ENCODE measurements around the gene RACGAP1.

RACGAP1 gene

DNA sequence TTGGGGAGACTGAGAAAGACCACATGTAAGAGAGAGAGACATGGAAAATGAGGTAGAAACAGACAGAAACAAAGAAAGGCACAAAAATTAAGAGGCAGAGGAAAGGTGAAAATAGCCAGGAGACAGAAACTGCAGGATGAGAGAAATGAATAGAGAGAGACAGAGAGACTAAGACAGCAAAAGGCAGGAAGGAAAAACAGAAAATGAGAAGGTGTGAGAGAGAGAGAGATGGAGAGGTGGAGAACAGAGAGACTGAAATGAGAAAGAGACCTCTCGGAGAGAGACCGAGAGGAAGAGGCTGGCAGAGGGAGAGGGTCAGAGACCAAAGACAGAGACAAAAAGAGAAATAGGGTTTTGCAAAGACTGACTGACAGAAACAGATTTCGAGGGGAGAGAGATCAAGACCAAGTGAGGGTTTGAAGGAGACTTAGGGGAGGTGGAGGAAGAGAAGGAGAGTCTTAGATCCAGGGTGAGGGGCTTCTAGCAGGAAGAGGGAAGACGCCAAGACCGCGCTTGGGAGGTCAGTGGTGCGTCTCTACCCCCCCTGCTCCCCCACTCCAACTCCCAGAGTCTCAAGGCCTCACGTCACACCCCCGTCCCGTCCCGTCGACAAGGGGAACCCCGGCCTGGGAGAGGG, 64.7 kb downstream of the RACGAP1 start:
- Histone ChIP-seq H3K27ac (ENCODE audit: poor library complexity, severe bottlenecking) (no peak overlapping the region), H3K27me3 (ENCODE audit: insufficient read depth, poor library complexity, severe bottlenecking) (no peaks in the 10 kb centered on the region), H3K9me3 (ENCODE audit: severe bottlenecking) (no peaks in the 10 kb centered on the region), H3K36me3 (ENCODE audit: low read depth) (no peaks in the 10 kb centered on the region), H3K4me1 (ENCODE audit: insufficient read depth, poor library complexity, severe bottlenecking) (peaks cover 24% of the 10 kb centered on the region), H3K4me3 (ENCODE audit: severe bottlenecking) (no peak overlapping the region)
- ATAC-seq (ENCODE audit: low read depth) (no peak), DNase-seq (ENCODE audit: low spot score) (no peak)
- TF ChIP-seq, protein P1, sequence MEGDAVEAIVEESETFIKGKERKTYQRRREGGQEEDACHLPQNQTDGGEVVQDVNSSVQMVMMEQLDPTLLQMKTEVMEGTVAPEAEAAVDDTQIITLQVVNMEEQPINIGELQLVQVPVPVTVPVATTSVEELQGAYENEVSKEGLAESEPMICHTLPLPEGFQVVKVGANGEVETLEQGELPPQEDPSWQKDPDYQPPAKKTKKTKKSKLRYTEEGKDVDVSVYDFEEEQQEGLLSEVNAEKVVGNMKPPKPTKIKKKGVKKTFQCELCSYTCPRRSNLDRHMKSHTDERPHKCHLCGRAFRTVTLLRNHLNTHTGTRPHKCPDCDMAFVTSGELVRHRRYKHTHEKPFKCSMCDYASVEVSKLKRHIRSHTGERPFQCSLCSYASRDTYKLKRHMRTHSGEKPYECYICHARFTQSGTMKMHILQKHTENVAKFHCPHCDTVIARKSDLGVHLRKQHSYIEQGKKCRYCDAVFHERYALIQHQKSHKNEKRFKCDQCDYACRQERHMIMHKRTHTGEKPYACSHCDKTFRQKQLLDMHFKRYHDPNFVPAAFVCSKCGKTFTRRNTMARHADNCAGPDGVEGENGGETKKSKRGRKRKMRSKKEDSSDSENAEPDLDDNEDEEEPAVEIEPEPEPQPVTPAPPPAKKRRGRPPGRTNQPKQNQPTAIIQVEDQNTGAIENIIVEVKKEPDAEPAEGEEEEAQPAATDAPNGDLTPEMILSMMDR (IDR thresholded peaks at IDR 0.05; ENCODE audit: poor library complexity, severe bottlenecking), result no peak

DNA sequence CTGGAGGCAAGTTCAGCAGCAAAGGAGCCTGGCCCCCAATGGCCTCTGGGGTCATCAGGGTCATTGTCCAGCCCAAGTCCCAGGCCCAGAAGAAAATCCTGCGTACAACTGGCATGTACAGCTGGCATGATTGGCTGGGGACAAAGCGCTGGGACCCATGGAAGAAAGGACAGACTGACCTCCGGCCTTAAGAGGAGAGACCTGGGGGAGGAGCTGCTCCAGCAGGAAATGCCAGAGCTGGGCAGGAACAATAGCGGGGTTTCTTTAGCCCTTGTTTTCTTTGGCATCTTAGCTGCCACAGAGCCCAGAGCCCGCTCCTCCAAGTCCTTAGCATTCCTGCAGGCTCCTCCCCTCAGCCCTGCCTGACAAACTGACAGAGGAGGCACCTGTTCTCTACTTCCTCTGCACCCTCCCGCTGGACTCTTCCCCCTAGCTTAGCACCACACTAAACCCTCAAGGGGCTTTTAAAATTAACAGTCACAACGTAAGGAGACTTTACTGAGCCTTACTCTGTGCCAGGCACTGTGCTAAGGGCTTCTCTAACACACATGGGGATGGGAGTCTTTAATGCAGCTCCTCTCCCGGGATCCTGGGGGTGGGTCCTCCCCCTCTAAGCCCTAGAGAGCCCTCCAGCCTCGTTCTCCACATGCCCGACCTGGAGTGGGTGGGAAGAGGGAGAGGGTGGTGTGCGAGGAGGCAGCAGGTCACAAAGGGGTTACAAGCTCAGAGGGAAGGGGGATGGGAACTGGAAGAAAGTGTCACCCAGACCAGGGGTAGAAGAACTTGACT, 65.4 kb downstream of the RACGAP1 start:
- Histone ChIP-seq H3K9me3 (ENCODE audit: severe bottlenecking) (no peaks in the 10 kb centered on the region), H3K27me3 (ENCODE audit: insufficient read depth, poor library complexity, severe bottlenecking) (no peaks in the 10 kb centered on the region), H3K36me3 (ENCODE audit: low read depth) (no peaks in the 10 kb centered on the region), H3K4me3 (ENCODE audit: severe bottlenecking) (no peak overlapping the region), H3K27ac (ENCODE audit: poor library complexity, severe bottlenecking) (peak overlapping the region; percentile 38), H3K4me1 (ENCODE audit: insufficient read depth, poor library complexity, severe bottlenecking) (peaks cover 24% of the 10 kb centered on the region)
- peak; percentile 72 for DNase-seq (ENCODE audit: low spot score)
- ATAC-seq (ENCODE audit: low read depth), result peak; percentile 81
- TF ChIP-seq, protein P1 (IDR thresholded peaks at IDR 0.05; ENCODE audit: poor library complexity, severe bottlenecking), result no peak

DNA sequence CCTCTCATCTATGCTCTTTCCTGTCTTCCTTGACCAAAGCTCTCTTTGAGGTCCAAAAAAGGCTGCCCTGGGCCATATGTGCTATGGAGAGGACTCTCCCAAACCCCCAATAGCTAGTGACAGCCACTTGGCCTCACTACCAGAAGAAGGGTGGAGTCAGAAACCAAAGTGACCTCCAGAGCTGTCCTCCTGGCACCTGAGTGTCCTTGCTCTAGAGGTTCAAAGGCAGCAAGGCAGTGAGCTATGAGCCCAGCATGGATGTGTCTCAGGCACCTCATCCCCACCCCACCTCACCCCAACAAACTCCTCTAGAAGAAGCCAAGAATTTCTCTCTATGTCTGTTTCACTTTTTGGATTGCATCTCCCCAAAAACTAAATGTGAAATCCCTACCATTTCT, 67.7 kb downstream of the RACGAP1 start:
- Histone ChIP-seq H3K36me3 (ENCODE audit: low read depth) (no peaks in the 10 kb centered on the region), H3K9me3 (ENCODE audit: severe bottlenecking) (no peaks in the 10 kb centered on the region), H3K4me1 (ENCODE audit: insufficient read depth, poor library complexity, severe bottlenecking) (peaks cover 15% of the 10 kb centered on the region), H3K27ac (ENCODE audit: poor library complexity, severe bottlenecking) (no peak overlapping the region), H3K4me3 (ENCODE audit: severe bottlenecking) (no peak overlapping the region), H3K27me3 (ENCODE audit: insufficient read depth, poor library complexity, severe bottlenecking) (no peaks in the 10 kb centered on the region)
- TF ChIP-seq, protein P1 (IDR thresholded peaks at IDR 0.05; ENCODE audit: poor library complexity, severe bottlenecking), result no peak
- DNase-seq (ENCODE audit: low spot score) (peak; percentile 11), ATAC-seq (ENCODE audit: low read depth) (no peak)

DNA sequence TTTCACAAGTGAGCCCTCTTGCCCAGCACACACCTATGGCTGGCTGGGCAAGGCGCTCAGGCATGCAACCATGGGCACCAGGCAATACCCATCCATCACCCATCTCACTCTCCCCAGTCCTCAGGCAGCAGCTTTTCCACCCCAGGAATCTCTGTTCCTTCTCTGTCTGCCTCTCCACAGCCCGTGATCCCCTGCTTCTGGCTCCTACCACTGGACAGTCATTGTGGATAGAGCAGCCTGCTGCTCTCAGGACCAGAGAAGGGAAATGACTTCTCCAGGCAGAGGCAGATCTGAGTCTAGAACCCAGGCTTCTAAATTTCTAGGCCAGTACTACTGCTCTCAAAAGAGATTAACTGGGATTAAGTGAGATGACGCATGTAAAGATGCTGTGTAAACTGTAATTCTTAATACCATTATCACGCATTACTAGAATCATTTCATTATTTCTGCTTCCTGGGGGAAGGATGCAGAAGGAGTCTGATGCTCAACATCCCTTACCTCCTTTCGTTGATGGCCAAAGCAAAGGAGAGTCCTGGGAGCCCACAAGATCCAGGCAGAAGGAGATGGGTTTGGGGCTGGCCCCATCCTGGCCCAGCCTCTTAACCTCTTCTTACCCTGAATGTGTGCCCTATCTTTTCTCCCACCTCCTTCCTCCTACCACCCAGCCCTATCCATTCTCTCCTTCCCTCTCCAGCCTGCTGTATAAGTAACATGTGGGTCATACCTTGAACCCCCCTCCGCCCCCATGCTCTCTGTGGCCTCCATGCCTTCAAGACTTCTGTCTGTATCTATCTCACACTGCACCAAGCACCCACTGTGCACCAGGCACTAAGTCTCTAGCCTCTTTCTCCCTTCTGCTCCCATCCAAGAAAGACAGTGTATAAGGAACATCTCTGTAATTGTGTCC, 68.4 kb downstream of the RACGAP1 start:
- ATAC-seq (ENCODE audit: low read depth) (no peak), DNase-seq (ENCODE audit: low spot score) (peak; percentile 23)
- Histone ChIP-seq H3K4me1 (ENCODE audit: insufficient read depth, poor library complexity, severe bottlenecking) (peaks cover 13% of the 10 kb centered on the region), H3K36me3 (ENCODE audit: low read depth) (no peaks in the 10 kb centered on the region), H3K27me3 (ENCODE audit: insufficient read depth, poor library complexity, severe bottlenecking) (no peaks in the 10 kb centered on the region), H3K4me3 (ENCODE audit: severe bottlenecking) (no peak overlapping the region), H3K27ac (ENCODE audit: poor library complexity, severe bottlenecking) (no peak overlapping the region), H3K9me3 (ENCODE audit: severe bottlenecking) (no peaks in the 10 kb centered on the region)
- TF ChIP-seq, protein P1 (IDR thresholded peaks at IDR 0.05; ENCODE audit: poor library complexity, severe bottlenecking), result no peak
